ENCODE measurements around the gene GRAP.

The GRAP gene

DNA sequence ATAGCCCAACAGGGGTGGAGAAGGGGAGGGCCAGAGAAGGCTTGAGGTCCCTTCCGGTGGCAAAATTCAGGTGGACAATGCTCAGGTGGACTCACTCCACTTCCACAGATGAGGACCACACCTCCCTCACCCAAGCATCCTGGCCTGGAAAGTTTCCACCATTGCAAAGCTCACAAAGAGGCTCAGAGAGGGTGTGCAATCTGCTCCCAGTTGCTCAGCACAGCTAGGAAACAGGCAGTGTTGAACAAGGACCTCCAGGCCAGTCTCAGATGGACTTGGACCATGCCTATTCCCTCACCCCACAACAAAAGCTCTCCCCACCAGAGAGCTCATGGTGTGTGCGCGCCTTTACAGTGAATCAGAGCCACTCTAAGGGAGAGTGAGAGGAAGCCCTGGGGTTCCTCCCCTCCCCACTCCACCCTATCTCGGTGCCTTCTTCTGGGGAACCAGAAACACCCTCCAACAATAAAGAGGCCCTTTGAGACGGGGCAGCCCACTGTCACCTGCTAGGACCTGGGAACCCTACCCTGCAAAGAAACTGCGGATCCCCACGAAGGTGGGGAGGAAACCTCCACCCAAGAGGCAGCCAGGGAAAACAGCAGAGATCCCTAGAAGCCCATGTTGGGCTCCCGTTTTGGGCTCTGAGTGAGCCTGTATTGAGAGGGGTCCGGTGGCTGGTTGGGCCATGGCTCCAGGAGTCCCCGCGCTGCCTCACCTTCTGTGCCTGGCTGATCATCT, 43.8 kb downstream of the GRAP start:
- DNase-seq (ENCODE audit: low read depth in 2 of 2), result no peak

DNA sequence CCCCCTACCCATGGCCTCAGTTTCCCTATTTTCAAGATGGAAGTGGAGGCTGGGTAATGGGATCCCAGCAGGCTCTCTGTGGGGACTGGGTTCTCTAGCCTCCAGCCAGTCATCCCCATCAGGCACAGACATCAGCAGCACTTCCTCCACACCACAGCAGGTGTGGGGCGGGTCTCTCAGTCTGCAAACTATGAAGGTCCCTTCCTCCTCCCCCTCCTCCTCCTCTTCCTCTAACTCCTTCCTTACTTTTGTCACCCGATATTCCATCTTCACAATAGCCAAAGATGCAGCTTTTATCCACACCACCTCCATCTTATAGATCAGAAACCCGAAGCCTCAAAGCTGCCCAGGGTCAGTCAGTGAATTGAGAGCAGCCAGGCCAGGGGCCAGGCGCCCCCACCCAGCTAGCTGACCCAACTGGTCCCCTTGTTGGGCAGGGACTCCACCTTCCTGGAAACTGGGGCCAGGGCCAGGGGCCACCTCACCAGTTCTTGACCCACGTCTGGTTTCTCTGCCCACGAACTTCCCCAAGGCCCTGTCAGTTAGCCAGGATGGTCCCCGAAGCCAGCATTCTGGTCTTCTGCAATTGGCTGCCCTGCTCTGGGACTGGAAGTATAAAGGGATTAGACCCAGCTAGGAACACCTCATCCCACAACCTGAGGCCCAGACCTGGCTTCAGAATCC, 44.7 kb downstream of the GRAP start:
- DNase-seq (ENCODE audit: low read depth in 2 of 2), result no peak

DNA sequence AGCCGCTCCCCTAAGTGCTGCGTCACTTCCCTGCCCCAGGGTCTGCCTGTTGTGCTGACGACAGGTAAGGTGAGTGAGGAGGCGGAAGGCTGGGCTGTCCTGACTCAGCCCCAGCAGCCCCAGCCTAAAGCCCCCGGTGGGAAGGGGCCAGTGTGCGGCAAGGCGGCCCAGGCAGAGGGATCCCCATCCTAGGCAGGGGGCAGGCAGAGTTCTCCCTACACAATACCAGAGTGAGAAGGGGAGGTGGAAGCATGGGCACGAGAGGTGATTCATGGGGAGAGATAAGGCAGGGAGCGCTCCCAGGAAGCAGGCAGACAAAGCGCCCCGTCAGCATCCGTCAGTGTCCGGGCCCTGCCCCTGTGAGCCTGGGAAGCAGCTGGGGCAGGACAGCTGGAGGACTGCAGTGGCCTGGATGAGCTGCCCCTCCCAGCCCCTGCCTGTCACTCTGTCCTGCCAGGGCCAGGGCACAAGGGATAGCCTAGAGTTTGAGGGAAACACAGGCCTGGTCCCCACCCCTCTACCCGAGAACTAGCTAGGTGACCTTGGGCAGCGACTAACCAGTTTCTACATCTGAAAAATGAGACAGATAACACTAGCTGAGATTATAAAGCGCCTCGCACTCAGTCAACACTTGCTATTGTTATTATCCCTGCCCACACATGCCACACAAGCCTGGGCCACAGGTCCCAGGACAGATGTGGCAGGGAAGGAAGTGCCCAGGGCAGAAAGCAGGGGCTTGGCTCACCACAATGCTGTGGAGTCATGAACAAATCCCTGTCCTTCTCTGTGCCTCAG, 46.0 kb downstream of the GRAP start:
- no peak for DNase-seq (ENCODE audit: low read depth in 2 of 2)

DNA sequence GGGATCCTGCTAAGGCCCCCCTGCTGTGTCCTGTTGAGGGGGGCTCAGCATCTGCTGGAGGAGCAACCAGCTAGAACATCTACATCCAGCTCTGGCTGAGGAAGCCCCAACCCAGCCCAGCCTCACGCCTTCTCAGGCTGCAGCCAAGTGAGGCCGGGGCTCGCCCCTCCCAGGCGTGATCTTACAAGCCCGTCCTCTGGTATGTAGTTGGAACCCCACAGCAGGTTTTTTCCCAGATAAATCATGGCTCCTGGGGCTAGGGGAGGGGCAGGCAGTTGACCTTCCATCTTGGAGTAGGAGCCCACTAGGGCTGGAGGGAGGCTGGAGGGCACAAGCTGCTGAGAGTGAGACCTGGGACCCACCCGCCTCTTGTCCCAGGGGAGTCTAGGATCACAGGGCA, 46.8 kb downstream of the GRAP start:
- DNase-seq (ENCODE audit: low read depth in 2 of 2), result no peak

DNA sequence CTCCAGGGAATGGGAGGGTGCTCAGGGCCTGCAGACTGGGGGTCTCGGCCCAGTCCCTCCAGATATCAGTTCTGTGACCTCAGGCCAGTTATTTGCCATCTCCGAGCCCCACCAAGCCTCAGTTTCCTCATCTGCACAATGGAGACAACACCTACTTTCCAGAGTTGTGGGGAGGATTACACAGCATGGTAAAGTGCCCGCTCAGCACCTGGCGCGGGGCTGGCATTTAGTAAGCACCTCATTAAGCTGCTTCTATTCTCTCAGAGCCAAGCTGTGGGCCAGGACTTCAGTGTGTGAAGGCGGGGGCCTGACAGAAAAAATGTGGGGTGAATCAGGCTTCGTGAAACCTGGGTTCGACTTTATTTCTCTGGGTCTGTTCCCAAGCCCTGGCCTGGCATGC, 47.4 kb downstream of the GRAP start:
- DNase-seq (ENCODE audit: low read depth in 2 of 2), result no peak

DNA sequence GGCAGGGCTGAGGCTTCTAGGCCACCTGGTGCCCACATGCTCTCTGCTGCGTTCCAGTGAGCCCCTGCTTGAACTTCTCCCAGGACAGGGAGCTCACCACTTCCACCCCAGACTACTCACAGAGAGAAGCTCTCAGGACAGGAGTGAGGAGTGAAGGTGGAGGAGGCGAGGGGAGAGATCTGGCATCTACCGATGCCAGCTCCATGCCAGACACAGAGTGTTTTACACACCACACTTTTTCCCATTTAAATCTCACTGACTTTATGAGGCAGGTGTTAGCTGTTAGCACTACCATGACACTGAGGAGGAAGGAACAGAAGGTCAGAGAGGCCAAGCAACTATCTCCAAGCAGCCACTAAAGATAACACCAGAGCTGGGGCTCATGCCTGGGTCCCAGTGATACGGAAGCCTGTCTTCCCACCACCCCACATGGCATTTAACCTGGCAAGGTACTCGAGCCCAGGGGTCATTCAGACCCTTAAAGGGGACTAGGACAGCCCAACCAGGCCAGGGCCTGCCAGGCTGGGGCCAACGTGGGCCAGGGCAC, 49.0 kb downstream of the GRAP start:
- DNase-seq (ENCODE audit: low read depth in 2 of 2), result no peak

DNA sequence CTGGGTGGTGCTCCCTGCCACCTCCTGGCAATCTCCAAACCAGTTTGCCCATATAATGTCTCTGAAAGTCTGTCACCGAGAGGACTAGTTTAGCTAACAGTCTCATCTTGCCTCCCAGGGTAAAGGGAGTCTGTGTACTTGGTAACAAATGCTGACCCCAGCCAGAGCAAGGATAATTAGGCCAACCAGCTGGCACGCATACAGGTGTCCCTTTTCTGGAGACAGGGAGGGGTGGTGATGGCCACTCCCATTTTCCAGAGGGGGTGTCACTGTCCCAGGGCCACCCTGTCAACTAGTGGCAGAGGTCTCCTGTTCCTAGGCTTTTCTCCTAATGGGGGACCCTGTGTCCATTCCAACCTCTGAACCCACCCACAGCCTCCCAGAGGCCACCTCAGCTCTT, 50.3 kb downstream of the GRAP start:
- DNase-seq (ENCODE audit: low read depth in 2 of 2), result no peak

DNA sequence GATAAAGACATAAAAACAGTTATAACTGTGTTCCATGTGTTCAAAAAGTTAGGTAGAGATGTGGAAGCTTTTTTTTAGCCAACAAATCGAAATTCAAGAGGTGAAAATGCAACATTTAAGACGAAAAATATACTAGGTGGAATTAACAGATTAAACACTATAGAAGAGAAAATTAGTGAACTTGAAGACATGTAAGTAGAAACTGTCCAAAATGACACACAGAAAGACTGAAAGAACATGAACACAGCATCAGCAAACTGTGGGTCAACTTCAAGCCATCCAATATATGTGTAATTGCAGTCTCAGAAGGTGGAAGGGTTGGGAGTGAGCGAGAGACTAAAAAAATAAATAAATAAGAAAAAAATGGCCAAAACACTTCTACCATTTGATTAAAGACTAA, 51.5 kb downstream of the GRAP start:
- DNase-seq (ENCODE audit: low read depth in 2 of 2), result no peak

DNA sequence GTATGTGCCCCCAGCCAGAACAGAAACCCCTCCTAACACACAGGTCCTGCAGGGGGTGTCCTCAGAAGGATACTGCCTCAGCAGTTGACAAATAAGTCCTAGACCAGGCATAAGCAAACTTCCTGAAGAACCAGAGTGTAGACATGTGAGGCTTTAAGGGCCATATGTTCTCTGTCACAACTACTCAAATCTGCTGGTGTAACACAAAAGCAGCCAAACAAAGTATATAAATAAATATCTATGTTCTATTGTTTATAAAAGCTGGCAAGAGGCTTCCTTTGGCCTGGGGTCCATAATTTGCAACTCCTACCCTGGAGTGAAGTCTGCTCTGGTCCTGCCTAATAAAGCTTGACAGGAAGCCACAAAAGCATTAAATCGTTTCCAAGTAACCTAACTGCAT, 52.1 kb downstream of the GRAP start:
- no peak for DNase-seq (ENCODE audit: low read depth in 2 of 2)

DNA sequence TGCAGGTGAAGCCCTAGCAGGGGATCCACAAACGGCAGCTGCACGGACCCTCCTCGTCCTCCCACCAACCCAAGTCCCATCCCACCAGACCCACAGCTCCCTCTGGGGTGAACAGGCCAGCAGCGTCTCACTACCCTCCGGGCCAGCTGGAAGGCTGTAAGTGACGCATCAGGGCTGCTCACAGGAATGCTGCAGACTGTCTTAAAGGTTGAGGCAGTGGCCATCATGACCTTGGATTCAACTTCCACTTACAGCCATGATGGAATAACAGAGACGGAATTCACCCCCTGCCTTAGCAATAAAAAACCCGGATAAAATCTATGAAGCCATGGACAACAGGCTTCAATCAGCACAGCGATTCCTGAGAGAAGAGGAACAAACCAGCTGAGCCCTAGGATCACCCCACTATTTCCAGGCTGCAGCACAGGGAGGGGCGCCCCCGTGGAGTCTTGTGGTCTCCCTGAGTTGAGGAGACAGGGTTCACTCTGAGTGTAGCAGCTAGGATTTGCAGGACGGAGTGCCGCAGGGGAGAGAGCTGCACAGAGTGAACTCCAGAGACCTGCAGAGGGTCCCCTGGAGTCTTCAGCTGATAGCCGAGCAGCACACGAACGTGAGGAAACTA, 52.7 kb downstream of the GRAP start:
- no peak for DNase-seq (ENCODE audit: low read depth in 2 of 2)

DNA sequence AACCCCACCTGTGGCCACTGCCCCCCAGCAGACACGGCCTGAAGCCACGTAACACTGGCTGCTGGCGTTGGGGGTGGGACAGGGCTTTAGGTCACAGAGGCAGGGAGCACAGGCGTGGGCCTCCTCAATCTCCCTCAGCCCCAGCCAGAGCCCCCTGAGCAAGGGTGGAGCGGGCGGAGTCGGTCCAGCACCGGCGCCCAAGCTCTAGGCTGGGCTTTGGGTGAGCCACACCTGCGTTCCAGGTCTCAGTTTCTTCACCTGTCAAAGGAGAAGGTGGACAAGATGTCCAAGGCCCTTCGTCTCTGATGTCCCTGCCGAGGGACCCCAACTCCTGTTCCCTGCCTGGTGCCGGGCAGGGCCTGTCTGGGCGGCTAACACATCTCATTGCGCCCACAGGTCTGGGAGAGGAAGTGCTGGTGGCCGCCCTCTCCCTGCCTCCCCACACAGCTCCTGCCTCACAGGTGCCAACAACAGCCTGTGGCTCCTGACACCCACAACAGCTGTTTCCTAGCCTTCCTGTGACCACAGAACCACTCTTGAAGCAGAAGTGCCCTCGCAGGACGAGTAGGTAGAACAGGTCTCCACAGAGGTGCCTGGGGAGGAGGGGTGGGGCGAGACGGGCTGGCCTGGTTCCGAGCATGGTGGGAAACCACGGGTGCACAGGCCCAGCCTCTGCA, 54.2 kb downstream of the GRAP start:
- DNase-seq (ENCODE audit: low read depth in 2 of 2), result no peak

DNA sequence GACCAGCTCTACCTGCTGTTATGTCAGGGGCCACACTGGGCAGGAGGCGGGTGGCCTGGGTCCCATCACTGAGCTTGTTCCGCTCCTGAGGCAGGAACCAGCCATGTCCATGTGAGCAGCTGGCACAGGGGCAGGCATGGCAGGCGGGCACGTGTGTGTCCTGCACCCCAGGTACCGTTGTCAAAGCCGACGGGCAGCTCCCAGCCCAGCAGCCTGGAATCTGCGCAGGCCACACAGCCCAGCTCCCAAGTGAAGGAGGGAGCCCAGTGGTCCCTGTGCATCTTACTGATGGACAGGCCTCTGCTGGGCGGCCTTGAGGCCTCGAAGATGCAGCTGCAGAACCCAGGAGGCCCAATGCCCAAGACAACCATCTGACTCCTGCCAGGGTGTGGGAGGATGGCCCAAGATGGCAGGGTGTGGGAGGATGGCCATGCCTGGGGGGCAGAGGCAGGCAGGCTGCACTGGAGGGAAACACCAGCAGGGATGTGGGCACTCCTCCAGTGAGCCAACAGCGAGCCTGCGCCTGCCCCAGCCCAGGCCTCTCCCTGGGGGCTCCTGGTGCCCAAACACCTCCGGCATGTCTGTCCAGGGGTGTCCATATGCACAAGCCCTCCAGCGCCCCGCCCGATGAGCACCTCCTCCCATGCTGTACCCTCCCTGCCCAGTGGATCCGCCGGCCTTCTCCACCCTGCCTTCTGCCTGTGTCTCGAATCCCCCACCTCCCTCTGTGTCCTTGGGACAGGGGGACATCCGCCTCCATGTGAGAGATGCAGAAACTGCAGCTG, 55.0 kb downstream of the GRAP start:
- no peak for DNase-seq (ENCODE audit: low read depth in 2 of 2)

DNA sequence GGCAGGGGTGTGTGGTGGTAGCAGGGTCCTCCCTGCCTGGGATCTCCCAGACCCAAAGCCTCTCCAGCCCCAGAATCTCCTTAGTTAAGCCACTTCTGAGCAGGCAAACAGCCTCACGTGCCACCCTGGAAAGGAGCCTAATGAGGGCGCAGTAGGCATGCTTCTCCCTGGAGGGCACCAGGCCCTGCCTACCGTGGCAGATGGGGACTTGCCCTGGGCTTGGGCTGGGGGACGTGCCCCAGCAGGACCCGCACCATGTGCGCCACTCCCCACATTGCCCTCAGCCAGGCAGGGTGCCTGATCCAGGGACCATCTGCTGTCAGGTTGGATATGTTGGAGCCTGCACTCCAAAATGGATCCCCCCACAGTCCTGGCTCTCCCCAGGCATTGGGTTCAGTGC, 56.4 kb downstream of the GRAP start:
- no peak for DNase-seq (ENCODE audit: low read depth in 2 of 2)

DNA sequence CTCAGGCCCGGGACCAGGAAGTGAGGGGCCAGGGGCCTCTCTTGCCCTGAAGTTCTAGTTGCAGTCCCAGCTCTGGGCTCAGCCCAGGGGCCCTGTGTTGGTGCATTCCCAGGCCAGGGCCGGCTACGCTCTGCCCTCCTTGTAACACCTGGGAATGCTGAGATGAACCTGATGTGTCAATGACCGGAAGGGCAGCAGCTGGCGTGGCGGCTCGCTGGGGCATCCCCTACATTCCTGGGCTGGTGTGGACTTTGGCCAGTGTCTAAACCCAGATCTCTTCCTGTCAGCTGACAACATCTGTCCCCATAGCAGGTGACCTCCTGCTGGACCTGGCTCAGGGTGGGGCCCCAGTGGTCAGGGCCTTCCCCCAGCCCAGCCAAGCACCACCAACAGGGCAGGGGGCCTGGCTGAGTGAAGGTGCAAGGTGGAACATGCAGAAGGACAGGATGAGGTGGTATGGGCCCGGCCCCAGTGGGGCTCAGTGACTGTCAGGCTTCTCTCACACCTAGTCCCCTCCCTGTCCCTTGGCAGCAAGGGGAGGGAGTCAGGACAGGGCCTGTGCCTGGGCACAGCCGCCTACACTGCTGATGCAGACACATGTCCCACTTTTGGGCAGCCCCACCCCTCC, 58.1 kb downstream of the GRAP start:
- no peak for DNase-seq (ENCODE audit: low read depth in 2 of 2)

DNA sequence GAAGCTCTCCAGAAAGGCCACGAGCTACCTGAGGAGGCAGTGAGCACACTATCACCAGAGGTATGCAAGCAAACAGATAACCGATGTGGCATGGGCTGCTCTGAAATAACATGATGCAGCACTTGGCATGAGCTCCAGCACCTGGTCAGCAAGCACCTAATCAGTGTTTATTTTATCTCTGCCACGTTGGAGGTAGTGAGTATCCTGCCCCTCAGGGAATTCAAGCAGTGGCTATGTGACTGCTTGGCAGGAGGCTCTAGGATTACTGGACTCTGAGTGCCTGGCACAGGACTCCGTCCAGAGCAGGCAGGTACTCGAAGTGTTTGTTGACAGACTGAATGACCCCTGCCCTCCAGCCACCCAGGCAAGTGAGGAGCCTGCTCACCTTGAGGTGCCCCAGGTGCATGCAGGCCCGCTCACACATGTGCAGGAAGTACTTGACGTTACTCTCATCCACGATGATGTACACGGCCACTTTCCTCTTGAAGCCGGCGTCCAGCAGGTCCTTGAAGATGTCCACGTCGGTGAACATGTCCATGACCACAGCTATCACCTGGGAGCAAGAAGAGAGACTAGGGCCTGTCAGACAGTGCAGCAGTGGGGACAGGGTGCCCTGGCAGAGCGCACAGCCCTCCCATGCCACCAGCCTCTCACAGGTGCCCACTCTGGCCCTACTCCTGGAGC, 58.8 kb downstream of the GRAP start:
- no peak for DNase-seq (ENCODE audit: low read depth in 2 of 2)

DNA sequence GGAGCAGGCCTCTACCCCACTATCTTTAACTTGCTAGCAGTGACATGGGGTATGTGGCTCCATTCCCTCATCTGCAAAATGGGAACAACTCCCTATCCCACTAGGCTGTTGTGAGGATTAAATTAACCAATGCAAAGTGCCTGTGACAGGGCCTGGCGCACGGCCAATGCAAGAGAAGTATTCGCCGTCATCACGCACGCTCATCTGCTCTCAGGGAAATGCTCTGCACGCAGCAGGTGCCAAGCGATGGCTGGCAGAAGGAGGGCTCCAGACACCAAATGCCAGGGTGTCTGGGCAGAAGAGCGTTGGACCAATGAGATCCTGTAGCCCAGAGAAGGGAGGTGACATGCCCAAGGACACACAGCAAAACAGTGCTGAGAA, 59.5 kb downstream of the GRAP start:
- no peak for DNase-seq (ENCODE audit: low read depth in 2 of 2)

DNA sequence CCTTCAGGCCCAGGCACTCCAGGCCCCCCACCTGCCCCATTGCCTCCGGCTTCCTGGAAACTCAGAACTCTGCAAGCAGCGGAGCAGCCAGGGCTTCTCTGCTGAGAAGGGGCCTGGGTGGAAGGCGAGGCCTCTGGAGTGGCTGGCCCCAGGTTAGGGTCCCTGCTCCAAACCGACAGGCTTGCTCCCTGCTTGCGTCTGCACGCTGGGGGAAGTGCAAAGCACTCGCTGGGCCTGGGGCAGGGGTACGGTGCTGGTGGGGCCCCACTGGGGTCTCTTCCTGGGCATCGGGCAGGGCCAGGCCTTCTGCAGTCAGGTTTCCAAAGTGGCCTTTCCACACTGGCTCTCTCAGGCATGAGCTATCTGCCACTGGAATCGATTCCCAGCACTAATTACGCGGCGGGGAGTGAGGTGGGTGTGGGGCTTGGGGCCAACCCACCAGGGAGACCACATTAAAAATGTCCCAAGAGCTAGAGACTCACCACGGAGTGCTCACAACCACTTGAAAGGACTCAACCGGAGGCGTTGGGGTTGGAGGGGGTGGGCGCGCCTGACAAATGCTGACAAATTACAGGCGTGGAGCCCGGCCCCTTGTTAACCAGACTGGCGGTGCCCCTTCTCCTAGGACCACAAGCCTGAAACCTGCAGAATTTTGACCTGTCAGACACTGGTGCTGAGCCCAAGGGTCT, 60.1 kb downstream of the GRAP start:
- no peak for DNase-seq (ENCODE audit: low read depth in 2 of 2)

DNA sequence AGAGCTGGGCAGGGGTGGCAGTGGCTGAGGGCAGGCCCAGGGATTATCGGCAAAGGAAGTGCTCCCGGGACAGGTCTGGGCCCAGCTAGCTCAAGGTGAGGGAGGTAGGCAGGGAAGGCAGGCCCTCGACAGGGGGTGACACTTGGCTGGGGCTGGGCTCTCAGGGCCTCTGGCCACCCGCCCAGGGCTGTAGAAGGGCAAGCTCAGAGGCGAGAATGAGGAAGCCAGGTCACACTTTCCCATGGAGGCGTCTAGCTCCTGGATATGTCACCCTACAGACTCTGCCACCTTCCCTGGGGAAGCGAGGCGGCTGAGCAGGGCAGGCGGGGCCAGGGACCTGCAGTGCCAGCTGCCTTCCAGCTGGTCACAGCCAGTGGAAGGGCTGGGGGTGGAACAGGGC, 61.3 kb downstream of the GRAP start:
- DNase-seq (ENCODE audit: low read depth in 2 of 2), result no peak

Measured in stimulated activated CD4-positive, alpha-beta T cell treated with anti-CD3 and anti-CD28 coated beads, Interleukin-1b, Interleukin-23, amount 100 ng/mL, for 4 hours (primary cell).